GM18499 (cell line): ENCODE data around the gene COL1A2.
A peak's percentile ranks its signal among the peaks of the same experiment; 100 is the strongest.

Source experiments
- ATAC-seq: cut with Tn5 transposase; IDR thresholded peaks from one replicate; pipeline ENCODE4 v1.9.1; 2021; ENCODE audit warnings: moderate number of reproducible peaks; ENCODE audit not compliant: insufficient read depth, unreplicated experiment

Gene COL1A2

DNA sequence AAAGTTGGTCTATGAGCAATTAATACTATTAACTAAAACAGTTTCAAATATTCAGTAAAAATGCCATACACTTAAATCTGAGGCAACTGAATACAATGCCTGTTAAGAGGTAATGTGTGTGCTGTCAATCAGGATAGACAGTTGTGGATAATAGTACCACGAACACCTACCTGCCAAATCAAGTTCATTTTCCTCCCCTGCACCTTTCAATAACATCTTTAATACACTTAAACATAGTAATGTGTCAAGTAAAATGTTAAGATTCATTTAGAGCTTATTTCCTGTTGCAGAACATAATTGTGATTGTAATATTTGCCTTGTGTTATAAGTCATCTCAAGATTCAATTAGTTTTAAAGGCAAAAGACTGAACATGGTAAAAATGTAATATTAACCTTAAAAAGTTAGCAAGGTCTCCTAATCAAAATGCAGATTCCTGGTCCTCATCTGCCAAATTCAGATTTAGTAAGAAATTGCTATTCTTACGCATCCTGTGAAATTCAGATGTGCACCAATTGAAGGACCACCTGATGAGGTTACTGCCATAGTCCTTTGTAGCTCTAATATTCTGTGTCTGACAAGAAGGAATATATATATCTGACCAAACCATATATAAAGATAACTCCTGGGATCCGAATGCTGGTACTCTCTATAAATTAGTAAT lies 37.1 kb downstream of the COL1A2 start:
- ATAC-seq = no peak

DNA sequence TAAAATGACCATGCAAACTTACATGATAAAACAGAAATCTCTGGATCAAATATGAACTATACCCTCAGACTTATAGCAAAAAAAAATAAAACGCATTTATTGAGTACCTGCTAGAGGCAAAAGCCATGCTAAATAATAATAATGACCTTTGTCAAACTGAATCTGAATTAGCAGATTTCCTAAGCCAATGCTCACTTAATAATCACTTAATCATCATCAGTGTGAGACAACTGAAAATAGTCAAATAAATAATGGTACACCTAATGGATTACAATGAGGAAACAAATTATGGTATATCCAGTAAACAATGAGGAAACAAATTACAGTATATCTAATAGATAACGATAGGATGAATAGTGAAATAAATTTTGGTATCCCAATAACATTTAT lies 37.6 kb downstream of the COL1A2 start:
- ATAC-seq = no peak

DNA sequence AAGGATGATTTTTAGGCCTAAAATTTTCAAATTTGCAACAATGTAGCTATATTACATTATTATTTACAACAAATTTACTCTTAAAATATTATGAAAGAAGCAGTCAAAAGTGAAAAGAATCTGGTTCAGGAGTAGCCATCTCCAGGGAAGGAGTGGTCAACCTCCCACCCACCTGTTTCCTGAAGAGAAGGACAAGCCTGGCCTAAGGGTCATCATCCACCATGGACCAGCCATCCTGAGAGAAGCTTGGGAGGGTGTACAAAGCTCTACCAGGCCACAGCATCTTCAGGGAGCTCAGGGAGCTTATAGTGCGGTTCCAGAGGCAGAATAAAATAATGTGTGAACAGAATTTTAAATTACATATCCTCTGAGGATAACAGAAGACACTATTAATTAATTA lies 38.1 kb downstream of the COL1A2 start:
- ATAC-seq = no peak

DNA sequence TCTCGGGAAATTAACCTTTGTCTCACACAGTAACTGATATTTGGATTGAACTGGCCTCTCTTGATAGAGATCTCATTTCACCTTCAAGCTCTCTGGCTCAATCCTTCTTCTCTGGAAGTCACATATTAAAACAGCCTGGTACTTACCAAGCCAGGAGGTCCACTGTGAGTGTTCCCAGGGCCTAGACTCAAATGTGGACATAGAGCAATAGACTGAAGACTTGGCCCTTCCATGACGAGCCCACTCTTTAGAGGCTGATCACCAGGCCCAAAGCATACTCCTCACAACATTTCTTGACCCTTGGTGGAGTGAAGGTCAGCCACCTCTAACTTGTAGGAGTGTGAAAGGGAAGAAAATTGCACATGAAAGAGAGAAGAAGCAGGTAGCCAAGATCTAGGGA lies 38.5 kb downstream of the COL1A2 start:
- no peak for ATAC-seq

DNA sequence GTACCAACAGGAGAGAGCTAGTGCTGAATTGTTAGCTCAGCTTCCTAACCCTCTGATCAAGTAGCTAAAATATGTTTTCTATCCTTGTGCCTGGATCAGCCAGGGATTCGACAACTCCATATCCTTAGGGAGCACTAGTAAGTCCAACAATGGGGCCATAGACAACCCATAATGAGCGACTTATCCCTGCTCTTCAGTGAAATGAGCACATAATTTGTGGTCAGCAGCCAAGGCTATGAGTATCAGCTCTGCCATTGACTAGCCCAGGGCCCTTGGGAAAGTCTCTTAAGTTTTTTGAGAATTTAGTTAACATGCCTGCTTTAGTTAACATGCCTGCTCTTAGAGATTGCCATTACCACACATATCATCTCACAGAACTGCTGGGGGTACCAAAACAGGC lies 39.3 kb downstream of the COL1A2 start:
- ATAC-seq = no peak

DNA sequence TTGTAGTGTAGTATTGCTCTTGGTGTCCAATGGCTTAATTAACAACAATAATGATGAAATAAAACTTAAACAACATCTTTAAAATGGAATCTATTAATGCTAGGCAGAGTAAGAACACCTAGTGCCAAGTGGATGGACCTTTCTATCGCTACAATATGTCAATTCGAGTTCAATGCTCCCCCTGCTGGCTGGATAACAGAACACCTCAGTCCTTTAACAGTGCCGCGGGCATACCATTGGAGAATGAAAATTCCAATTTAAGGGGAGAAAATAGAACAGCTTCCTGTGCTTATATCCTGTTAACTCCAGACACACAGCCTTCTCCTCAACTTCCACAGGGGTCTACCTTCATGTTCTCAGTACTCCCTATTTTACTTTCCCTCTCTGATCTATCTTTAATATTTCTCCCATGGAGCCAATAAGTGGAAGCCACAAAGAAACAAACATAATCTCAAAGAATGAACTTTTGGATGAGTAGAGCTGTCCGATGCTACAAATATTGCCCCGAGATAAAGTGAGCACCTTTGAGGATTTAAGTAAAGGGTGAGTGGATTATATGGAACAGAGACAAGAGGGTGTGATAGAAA lies 41.4 kb downstream of the COL1A2 start:
- ATAC-seq = no peak

DNA sequence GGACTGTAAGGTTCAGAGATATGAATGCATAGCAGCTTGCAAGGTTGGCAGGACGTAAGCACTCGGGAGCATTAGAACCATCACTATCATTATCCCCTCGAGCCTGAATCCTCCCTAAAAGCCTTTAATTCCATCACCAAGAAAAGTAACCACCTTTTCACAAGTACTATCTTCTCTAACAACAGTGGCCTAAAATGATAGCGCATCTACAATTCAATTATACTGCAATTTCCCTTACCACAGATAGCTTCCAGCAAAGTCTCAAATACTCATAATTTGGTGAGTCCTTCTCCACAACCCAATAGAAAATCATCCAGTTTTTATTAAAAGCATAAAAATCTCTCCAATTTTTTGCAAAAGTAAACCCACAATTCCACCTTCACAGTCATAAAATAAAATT lies 42.0 kb downstream of the COL1A2 start:
- no peak for ATAC-seq

DNA sequence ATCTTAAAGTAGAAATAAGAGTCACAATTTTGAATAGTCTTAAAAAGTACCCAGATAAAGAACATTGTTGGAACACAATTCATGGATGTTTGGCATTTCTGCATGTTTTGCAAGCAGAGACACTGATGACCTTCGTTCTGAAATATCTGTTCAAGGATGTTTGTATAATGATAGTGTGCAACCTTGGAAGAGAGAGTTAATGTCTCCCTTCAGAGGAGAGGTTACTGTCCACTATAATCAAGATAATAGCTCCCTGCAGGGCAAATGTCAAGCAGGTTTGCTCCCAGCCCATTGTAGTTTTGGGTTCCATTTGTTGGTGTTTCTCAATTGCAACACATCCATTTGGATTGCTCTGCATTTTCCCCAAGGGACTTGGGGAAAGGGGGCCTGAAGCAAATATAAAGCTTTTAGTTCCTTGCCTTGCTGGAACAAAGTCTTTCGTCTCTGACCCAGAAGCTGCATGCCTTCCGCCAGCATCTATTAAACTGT lies 45.2 kb downstream of the COL1A2 start:
- ATAC-seq = no peak

DNA sequence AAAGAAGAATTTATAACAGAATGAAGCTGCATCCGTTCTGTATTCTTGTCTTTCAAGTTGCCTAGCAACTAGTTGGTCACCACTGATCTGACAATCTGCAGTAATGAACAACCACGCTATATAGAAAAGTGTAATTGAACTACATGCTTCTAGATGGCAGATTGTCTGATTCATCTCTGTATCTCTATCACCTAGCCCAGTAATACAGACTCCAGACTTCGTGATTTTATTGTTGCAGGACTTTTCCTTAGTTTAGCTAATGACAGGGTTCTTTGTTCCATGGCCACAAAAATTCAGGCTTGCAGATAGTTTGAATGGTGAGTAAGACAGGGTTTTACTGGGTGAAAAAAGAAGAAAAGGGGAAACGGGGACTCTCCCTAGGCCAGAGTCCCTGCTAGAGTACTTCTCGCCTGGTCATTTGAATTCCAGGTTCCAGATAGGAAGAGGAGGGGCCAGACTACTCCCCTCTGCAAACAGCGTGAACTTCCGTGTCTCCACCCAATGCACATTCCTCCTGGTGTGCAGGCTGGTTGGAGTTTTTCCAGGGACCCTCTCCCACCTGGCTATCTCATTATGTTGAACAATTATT lies 45.9 kb downstream of the COL1A2 start:
- no peak for ATAC-seq

DNA sequence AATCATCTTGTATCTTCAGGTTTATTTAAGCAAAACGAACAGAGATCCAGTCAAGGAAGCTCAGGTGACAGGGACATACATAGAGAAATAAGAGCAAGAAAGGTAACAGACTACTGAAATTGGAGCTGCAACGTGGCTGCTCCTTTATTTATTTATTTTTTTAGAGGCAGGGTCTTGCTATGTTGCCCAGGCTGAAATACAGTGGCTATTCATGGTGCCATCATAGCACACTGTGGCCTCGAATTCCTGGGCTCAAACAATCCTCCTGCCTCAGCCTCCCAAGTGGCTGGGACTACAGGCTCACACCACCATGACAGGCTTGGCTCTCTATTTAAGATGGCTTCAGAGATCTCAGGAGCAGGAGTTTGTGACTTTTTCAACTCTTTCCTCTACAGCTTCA lies 46.4 kb downstream of the COL1A2 start:
- ATAC-seq = no peak

DNA sequence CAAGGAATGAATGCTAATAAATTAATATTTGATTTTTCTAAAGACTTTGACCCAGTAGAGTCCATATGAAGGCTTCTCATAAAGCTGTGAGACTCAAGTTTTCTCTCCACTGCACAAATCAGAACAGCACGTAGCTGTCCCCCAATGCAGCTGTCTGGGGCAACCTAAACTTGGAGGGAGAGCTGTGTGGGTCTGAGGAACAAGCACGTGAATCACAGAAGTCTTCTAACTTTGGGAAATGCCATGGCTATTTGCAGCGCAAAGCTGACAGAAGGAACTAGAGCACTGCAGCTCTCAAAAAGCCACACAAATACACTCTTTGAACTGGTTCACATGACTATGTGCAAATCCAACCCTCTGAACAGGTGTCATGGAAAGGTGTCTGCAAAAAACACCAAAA lies 47.9 kb downstream of the COL1A2 start:
- ATAC-seq = no peak

DNA sequence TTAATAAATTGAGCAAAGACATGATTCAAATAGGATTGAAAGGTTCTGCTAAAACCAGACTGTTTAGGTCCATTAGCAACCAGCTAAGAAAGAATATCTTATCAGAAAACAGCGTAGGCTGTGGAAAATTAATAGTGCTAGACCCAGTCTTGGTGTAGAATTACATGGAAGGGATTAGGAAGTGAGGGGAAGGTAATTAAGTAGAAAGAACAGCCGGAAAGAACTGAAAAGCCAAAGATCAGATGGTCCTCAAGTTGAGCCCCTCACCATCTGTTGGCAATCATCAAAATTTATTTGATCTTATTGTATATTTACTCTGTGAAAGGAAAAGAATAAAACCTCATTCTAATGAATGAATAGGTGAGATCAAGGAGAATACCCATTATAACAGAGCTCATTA lies 50.1 kb downstream of the COL1A2 start:
- ATAC-seq = no peak

DNA sequence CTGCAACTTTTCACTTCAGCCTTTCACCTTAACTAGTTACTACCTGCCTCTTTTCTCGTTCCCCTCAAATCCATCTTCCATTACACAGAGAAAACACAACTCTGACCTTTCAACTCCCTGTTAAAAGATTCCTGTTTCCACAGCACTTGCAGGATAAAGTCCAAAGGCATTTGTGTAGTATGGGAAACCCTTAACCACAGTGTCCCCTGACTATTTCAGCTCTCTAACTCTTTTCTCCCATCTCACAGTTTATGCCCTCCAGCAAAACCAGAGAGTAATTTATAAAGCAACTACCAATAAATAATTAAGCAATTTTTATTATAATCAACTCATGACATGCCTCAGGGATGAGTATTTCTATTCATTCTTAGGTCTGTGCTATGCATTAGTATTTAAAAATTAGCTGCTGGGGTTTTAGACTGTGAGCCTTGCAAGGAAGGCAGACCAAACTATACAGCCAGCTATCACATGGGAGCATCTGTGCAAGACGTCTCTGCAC lies 51.0 kb downstream of the COL1A2 start:
- no peak for ATAC-seq

DNA sequence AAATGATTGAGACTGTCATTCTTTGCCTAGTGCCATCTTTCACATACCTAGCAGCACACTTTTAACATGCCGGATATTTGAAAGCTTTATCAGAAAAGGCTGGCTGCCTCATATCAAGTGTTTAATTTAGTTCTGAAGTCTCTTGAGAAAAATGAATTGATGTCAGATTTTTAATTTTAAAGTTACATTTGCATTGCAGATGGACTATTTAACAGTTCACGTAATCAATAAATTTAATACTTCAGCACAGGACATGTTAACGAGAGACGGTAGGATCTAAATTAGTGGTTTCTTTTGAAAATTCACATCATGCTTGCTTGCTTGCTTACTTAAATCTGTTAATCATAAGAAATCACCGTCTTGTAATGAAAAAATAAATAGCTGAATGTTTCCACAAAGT lies 51.6 kb downstream of the COL1A2 start:
- ATAC-seq = no peak

DNA sequence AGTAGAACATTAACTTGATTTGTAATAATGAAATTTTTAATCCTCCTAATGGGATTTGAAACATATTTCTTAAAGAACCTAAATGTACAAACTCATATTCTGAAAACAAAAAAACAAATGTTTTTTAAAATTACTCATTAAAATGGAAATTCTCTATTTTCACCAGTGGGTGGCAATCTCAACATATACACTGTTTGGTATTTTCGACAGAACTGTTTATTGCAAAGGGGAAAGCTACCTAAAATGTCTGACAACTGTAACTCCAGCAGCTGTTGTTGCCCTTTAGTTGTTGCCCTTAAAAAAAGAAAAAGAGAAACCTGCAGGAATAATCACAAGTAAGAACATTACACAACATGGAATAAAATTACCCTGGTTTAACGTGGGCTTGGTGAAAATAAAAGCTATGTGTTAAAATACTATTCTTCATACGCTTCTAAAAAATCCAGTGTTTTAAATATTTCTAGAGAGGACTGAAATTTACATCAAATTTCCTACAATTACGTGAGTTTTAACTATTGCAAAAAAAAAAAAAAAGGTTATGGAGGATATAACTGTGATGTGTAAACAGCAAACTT lies 54.5 kb downstream of the COL1A2 start:
- ATAC-seq = peak; percentile 49

DNA sequence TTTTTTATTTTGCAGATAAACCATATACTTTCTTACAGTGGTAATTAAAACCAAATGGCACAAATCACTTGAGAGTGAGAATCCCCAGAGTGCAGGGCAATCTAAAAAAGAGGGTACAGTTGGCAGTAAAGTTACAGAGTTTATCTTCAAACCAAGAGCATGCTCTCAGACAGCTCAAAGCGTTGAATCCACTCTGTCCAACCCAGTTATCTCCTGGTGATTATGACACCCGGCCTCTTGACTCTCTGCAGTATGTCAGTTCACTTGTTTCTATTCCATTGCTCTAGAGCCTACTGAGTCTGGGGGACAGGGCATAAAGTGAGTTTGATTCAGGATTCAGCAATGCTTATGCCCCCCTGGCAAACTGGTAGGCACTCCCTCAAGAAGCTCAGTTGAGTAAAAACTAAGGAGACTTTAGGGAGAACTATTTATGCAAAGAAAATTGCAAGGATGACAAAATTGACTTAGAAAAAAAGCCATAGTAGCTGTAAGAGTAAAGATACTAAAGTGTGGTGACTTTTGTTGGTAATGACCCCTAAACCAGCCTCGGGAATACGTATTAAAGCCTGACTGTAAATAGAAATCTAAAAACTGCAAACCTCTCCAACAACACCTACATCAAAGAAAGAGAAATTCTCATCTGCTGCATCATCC lies 55.5 kb downstream of the COL1A2 start:
- ATAC-seq = no peak

DNA sequence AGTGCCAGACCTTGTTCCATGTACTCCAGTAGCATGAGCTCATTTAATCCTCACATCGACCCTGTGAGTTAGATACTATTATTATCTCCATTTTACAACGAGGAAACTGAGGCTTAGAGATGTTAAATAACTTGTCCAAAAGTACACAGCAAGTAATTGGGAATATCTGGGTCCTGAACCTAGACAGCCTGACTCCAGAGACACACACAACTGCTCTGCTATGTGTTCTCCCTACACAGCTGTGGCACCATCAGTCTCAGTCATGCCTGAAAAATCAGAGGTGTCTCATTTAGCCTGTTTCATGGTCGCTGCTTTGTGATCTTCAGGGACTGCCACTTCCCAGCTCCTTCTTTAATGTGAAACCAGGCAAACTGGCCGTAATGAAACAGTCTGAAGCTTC lies 56.5 kb downstream of the COL1A2 start:
- no peak for ATAC-seq

DNA sequence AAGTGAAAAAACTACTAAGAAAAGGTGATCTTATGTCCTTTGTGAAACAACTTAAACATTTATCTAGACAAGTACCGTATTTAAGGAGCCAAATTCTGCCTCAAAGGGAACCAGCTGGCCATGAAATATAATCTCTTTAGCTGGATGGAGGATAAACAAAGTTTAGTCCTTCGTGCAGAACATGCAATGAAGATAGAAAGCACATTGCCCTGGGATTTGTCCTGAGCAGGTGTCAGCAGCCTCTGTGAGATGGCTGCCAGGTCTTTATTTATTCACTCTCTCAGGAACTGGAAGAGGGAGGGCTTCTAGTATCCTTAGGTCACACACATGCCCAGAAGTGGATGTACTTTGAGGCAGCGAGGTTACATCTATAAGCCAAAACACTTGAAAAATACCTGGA lies 57.5 kb downstream of the COL1A2 start:
- no peak for ATAC-seq

DNA sequence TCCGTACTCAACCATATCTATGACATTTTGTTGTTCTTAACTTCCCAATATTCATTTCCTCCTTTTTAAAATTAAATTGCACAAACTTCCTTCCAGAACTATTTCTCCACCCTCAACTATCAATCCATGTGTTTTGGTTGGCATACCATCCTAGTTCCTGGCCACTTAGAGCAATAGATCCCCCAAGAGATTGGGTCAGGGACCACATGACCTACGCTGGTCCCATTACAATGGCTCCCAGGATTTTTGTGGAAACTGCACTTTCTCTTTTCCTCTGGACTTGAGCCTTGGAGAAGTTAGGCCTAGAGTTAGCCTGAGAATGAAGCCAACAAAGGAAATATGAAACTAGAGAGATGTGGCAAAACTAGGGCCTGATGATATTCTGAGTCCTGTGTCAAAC lies 59.2 kb downstream of the COL1A2 start:
- no peak for ATAC-seq

DNA sequence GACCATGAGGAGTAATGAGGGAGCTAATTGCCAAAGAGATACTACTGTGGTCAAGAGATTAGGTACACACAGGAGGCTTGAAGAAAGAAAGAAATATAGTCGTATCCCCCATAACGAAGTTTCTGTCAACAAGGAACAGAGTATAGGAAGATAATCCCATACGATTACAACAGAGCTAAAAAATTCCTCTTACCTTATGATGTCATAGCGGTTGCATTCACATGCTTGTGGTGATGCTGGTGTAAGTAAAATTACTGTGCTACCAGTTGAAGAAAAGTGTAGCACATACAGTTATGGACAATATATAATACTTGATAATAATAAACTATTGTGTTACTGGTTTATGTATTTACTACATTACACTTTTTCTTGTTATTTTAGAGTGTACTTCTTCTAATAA lies 63.3 kb downstream of the COL1A2 start:
- no peak for ATAC-seq

DNA sequence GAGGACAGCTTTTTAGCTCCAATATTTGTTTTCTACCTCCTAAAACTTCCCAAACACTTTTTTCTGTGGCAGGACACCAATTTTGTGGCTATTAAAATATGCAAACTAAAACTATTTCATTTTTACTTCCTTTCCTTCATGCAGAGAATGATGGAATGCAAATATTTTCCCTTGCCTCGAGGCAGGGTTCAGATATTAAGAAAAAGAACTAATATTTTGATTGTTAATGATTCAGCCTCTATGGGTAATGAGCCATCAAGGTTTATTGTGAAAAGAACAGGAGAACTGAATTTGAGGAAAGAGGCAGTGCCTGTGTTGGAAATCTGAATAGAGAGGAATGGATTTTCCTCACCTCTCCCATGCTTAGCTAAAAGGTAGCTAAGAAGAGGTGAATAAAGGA lies 71.8 kb downstream of the COL1A2 start:
- no peak for ATAC-seq
